ENCODE data around the gene ATG12.
A peak's percentile ranks its signal among the peaks of the same experiment; 100 is the strongest.

- TF ChIP-seq CTCF (conservative IDR thresholded peaks at IDR 0.05) = peak; percentile 14; the same call in 1 of the 2 replicates
- no peak for TF ChIP-seq ZFX (IDR thresholded peaks at IDR 0.05)
Measured at GRCh38 chr5:115875447-115875846, 34.1 kb upstream of the ATG12 start.

All from C4-2B (cell line).